ENCODE results near the gene FAM149A. TPM values are rescaled to one million over a fixed set of nuclear protein-coding genes. Genes with fewer than 3 reads are reported as not detected.

Gene FAM149A
- polyA plus RNA-seq, 1 donor (not counting 4 experiments of a cell fraction or from before 2014, with no cell fraction given), result 0.41 TPM

DNA sequence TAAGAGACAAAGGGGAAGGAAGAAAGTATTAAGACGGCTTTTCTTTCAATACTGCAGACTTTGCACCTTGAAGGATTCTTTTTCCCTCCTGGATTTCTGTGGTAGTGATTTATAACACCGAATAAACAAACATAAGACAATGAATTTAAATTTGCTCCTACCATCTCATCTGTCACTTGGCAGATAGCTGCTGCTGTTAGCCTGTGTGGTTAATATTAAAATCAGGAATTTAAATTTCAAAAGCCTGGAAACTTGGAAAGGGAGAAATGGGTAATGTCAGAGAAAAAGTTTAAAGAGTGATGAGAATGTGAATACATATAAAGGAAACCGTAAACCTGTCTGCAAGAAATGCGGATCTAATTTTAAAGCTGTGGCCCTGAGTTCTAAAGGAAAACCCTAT is 3.4 kb downstream of the FAM149A start:
- TF ChIP-seq EZH2 (IDR thresholded peaks at IDR 0.05; ENCODE audit: low read length), result no peak
- TF ChIP-seq, protein P1, sequence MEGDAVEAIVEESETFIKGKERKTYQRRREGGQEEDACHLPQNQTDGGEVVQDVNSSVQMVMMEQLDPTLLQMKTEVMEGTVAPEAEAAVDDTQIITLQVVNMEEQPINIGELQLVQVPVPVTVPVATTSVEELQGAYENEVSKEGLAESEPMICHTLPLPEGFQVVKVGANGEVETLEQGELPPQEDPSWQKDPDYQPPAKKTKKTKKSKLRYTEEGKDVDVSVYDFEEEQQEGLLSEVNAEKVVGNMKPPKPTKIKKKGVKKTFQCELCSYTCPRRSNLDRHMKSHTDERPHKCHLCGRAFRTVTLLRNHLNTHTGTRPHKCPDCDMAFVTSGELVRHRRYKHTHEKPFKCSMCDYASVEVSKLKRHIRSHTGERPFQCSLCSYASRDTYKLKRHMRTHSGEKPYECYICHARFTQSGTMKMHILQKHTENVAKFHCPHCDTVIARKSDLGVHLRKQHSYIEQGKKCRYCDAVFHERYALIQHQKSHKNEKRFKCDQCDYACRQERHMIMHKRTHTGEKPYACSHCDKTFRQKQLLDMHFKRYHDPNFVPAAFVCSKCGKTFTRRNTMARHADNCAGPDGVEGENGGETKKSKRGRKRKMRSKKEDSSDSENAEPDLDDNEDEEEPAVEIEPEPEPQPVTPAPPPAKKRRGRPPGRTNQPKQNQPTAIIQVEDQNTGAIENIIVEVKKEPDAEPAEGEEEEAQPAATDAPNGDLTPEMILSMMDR (optimal IDR thresholded peaks at IDR 0.05 in 1 of 3, IDR thresholded peaks at IDR 0.05 in 1 of 3, conservative IDR thresholded peaks at IDR 0.05 in 1 of 3; ENCODE audit: extremely low read depth in 1 of 3, insufficient read depth in 2 of 3, low read length in 3 of 3), result no peak
- Histone ChIP-seq H3K36me3 (ENCODE audit: control insufficient read depth in 2 of 2, extremely low read depth in 1 of 2, insufficient read depth in 2 of 2, low read length in 2 of 2) (no peaks in the 10 kb centered on the region), H3K4me3 (ENCODE audit: control insufficient read depth in 2 of 3, extremely low read depth in 1 of 3, insufficient read depth in 2 of 3, low read depth in 1 of 3, low read length in 3 of 3) (no peak overlapping the region), H3K4me2 (ENCODE audit: control insufficient read depth, extremely low read depth, insufficient read depth, low read depth, low read length) (no peak overlapping the region), H3K4me1 (ENCODE audit: control insufficient read depth, extremely low read depth, insufficient read depth, low read length) (no peaks in the 10 kb centered on the region), H3K27ac (ENCODE audit: control insufficient read depth, insufficient read depth, low read length) (no peak overlapping the region), H2AFZ (ENCODE audit: control insufficient read depth, low read length) (no peak overlapping the region), H3K79me2 (ENCODE audit: control insufficient read depth, insufficient read depth, low read length) (no peaks in the 10 kb centered on the region), H3K9me3 (ENCODE audit: control insufficient read depth, low read depth, low read length) (no peaks in the 10 kb centered on the region), H4K20me1 (ENCODE audit: control insufficient read depth, extremely low read depth, insufficient read depth, low read length) (no peaks in the 10 kb centered on the region), H3K27me3 (ENCODE audit: control insufficient read depth, extremely low read depth, insufficient read depth, low read length) (peaks cover 33% of the 10 kb centered on the region), H3K9ac (ENCODE audit: control insufficient read depth, extremely low read depth, insufficient read depth, low read length) (no peak overlapping the region), H3K9me1 (ENCODE audit: control insufficient read depth, extremely low read depth, insufficient read depth, low read length) (no peaks in the 10 kb centered on the region)
- DNase-seq (ENCODE audit: low read depth, low spot score) (no peak), FAIRE-seq (no peak)
- dilution Hi-C loops (cut with MboI; ENCODE audit: extremely low pct_ligation_motif_present, low sequenced_read_pairs), result no loop called here

DNA sequence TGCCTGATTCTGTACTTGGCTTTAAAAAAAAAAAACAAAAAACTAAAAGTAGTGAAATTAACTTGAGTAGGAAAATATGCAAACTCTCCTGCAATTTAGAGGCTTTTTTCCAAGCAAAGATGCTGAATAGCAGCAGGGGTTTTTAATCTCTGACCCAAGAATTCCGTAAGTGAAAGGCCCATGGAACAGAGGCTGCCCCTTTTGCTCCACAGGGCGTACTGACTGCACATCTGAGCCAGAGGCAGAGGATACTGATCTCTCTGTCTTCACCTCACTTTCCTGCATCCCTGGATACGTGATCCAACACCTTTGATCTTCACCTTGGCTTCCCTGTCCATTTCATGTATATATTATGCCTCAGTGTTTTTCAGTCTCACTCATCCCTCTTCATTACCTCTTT is 3.9 kb downstream of the FAM149A start:
- FAIRE-seq (no peak), DNase-seq (ENCODE audit: low read depth, low spot score) (no peak)
- TF ChIP-seq EZH2 (IDR thresholded peaks at IDR 0.05; ENCODE audit: low read length), result no peak
- TF ChIP-seq, protein P1 (optimal IDR thresholded peaks at IDR 0.05 in 1 of 3, IDR thresholded peaks at IDR 0.05 in 1 of 3, conservative IDR thresholded peaks at IDR 0.05 in 1 of 3; ENCODE audit: extremely low read depth in 1 of 3, insufficient read depth in 2 of 3, low read length in 3 of 3), result no peak
- Histone ChIP-seq H3K4me2 (ENCODE audit: control insufficient read depth, extremely low read depth, insufficient read depth, low read depth, low read length) (no peak overlapping the region), H3K9me3 (ENCODE audit: control insufficient read depth, low read depth, low read length) (no peaks in the 10 kb centered on the region), H4K20me1 (ENCODE audit: control insufficient read depth, extremely low read depth, insufficient read depth, low read length) (no peaks in the 10 kb centered on the region), H2AFZ (ENCODE audit: control insufficient read depth, low read length) (no peak overlapping the region), H3K9me1 (ENCODE audit: control insufficient read depth, extremely low read depth, insufficient read depth, low read length) (no peaks in the 10 kb centered on the region), H3K79me2 (ENCODE audit: control insufficient read depth, insufficient read depth, low read length) (no peaks in the 10 kb centered on the region), H3K36me3 (ENCODE audit: control insufficient read depth in 2 of 2, extremely low read depth in 1 of 2, insufficient read depth in 2 of 2, low read length in 2 of 2) (no peaks in the 10 kb centered on the region), H3K4me3 (ENCODE audit: control insufficient read depth in 2 of 3, extremely low read depth in 1 of 3, insufficient read depth in 2 of 3, low read depth in 1 of 3, low read length in 3 of 3) (no peak overlapping the region), H3K27ac (ENCODE audit: control insufficient read depth, insufficient read depth, low read length) (no peak overlapping the region), H3K4me1 (ENCODE audit: control insufficient read depth, extremely low read depth, insufficient read depth, low read length) (no peaks in the 10 kb centered on the region), H3K9ac (ENCODE audit: control insufficient read depth, extremely low read depth, insufficient read depth, low read length) (no peak overlapping the region), H3K27me3 (ENCODE audit: control insufficient read depth, extremely low read depth, insufficient read depth, low read length) (peaks cover 33% of the 10 kb centered on the region)
- dilution Hi-C loops (cut with MboI; ENCODE audit: extremely low pct_ligation_motif_present, low sequenced_read_pairs), result no loop called here

Data from keratinocyte (primary cell).